Measurements from ENCODE around the gene DHCR7. TPM values are rescaled to one million over a fixed set of nuclear protein-coding genes. Genes with fewer than 3 reads are reported as not detected.

DHCR7 gene
- total and polyA plus RNA-seq, 3 experiments from 2014 or later = 19.6 to 42.8 (median 41.5) TPM

DNA sequence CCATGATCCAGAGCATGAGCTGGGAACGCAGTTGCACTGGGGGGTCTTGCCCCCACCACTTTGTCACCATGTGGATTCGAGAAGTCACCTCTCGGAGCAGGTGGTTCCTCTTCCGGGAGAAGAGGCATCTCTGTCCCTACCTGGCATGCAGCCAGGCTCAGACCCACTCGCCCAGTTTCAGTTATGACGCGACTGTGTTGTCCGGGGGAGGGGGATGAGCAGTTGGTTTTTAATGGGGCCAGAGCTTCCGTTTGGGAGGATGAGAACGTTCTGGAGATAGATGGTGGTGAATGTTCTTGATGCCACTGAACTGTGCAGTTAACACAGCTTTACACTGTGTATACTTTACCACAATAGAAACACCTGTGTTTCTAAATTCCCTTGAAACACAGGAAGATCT is 41.5 kb downstream of the DHCR7 start:
- peaks cover 0 to 4% (median 2%) of the 10 kb centered on the region in 5 donors for H3K9me3 Mint-ChIP-seq
- peaks cover 8 to 21% of the 10 kb centered on the region in 2 donors for H3K27me3 Mint-ChIP-seq
- no peaks in the 10 kb centered on the region for H3K4me1 ChIP-seq (ENCODE audit: insufficient read depth, low read length)
- no peaks in the 10 kb centered on the region for H3K36me3 ChIP-seq (ENCODE audit: insufficient read depth, low read length)
- no peaks in the 10 kb centered on the region for H3K9me3 ChIP-seq (ENCODE audit: low read length)
- no peak overlapping the region for H3K27ac Mint-ChIP-seq
- no peak for DNase-seq
- H3K4me3 ChIP-seq (ENCODE audit: low read length) = no peak overlapping the region
- POLR2A ChIA-PET = no interaction called here
- H3K4me3 Mint-ChIP-seq = no peak overlapping the region
- H3K27me3 ChIP-seq (ENCODE audit: insufficient read depth, low read length, poor library complexity, severe bottlenecking) = no peaks in the 10 kb centered on the region
- H3K36me3 Mint-ChIP-seq = no peaks in the 10 kb centered on the region
- H3K27ac ChIP-seq (ENCODE audit: low read depth, low read length) = no peak overlapping the region
- no peaks in the 10 kb centered on the region for H3K4me1 Mint-ChIP-seq
- CTCF ChIA-PET = no interaction called here

GRCh38 chr11:71404209-71404608 is 44.0 kb downstream of the DHCR7 start:
- ChIA-PET CTCF (no interaction called here), POLR2A (no interaction called here)

DNA sequence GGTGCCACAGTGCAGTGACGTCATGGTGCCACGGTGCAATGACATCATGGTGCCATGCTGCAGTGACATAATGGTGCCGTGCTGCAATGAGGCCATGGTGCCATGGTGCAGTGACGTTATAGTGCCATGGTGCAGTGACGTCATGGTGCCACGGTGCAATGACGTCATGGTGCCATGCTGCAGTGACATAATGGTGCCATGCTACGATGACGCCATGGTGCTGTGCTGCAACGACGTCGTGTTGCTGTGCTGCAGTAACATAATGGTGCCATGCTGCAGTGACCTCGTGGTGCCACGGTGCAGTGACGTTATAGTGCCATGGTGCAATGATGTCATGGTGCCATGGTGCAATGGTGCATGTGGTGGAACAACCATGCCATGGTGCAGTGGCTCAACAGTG is 45.3 kb downstream of the DHCR7 start:
- no peak for DNase-seq
- Histone ChIP-seq H3K36me3 (ENCODE audit: insufficient read depth, low read length) (no peaks in the 10 kb centered on the region), H3K4me3 (ENCODE audit: low read length) (no peak overlapping the region), H3K27me3 (ENCODE audit: insufficient read depth, low read length, poor library complexity, severe bottlenecking) (no peaks in the 10 kb centered on the region), H3K9me3 (ENCODE audit: low read length) (no peaks in the 10 kb centered on the region), H3K27ac (ENCODE audit: low read depth, low read length) (no peak overlapping the region), H3K4me1 (ENCODE audit: insufficient read depth, low read length) (no peaks in the 10 kb centered on the region)
- CTCF ChIA-PET = no interaction called here
- H3K4me3 Mint-ChIP-seq = no peak overlapping the region
- H3K9me3 Mint-ChIP-seq = peaks cover 0 to 4% (median 2%) of the 10 kb centered on the region in 5 donors
- H3K36me3 Mint-ChIP-seq = no peaks in the 10 kb centered on the region
- no peak overlapping the region for H3K27ac Mint-ChIP-seq
- H3K27me3 Mint-ChIP-seq = peaks cover 3 to 4% of the 10 kb centered on the region in 2 donors
- POLR2A ChIA-PET = no interaction called here
- no peaks in the 10 kb centered on the region for H3K4me1 Mint-ChIP-seq

More at GRCh38 chr11:71404209-71404608, 44.0 kb downstream of the DHCR7 start:
- no peaks in the 10 kb centered on the region for H3K4me1 ChIP-seq (ENCODE audit: insufficient read depth, low read length)
- peak overlapping the region in 1 of 8 donors; percentile 34 for H3K27ac Mint-ChIP-seq
- no peak overlapping the region for H3K4me3 Mint-ChIP-seq
- no peaks in the 10 kb centered on the region for H3K9me3 ChIP-seq (ENCODE audit: low read length)
- no peaks in the 10 kb centered on the region for H3K36me3 Mint-ChIP-seq
- no peak for DNase-seq
- no peaks in the 10 kb centered on the region for H3K27me3 ChIP-seq (ENCODE audit: insufficient read depth, low read length, poor library complexity, severe bottlenecking)
- no peaks in the 10 kb centered on the region for H3K4me1 Mint-ChIP-seq
- peaks cover 0 to 4% (median 2%) of the 10 kb centered on the region in 5 donors for H3K9me3 Mint-ChIP-seq
- H3K27me3 Mint-ChIP-seq = peaks cover 6 to 10% of the 10 kb centered on the region in 2 donors
- no peaks in the 10 kb centered on the region for H3K36me3 ChIP-seq (ENCODE audit: insufficient read depth, low read length)
- no peak overlapping the region for H3K4me3 ChIP-seq (ENCODE audit: low read length)
- no peak overlapping the region for H3K27ac ChIP-seq (ENCODE audit: low read depth, low read length)

GRCh38 chr11:71400216-71400615 is 48.0 kb downstream of the DHCR7 start:
- peaks cover 0 to 4% (median 2%) of the 10 kb centered on the region in 5 donors for H3K9me3 Mint-ChIP-seq
- no peaks in the 10 kb centered on the region for H3K9me3 ChIP-seq (ENCODE audit: low read length)
- H3K36me3 Mint-ChIP-seq = no peaks in the 10 kb centered on the region

DNA sequence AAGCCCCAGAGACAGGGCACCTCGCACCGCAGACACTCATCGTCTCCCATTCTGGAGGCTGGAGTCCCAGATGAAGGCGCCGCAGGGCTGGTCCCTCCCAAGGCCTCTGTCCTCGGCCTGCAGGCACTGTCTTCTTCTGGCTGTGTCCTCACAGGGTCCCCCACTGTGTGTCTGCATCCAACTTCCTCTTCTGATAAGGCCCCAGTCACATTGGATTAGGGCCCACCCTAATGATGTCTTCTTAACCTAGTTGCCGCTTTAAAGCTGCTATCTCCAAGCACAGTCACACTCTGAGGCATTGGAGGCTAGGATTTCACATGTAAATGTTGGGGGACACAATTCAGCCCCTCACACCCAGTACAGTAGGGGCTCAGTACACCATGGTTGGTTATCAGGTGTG is 48.9 kb downstream of the DHCR7 start:
- Mint-ChIP-seq H3K4me3 (no peak overlapping the region), H3K27me3 (peaks cover 0 to 4% of the 10 kb centered on the region in 2 donors)
- no peak overlapping the region for H3K4me3 ChIP-seq (ENCODE audit: low read length)

More at GRCh38 chr11:71400216-71400615, 48.0 kb downstream of the DHCR7 start:
- no peak for DNase-seq
- Mint-ChIP-seq H3K27ac (no peak overlapping the region), H3K27me3 (peaks cover 0 to 4% of the 10 kb centered on the region in 2 donors), H3K4me3 (no peak overlapping the region), H3K4me1 (no peaks in the 10 kb centered on the region)
- Histone ChIP-seq H3K27me3 (ENCODE audit: insufficient read depth, low read length, poor library complexity, severe bottlenecking) (no peaks in the 10 kb centered on the region), H3K4me1 (ENCODE audit: insufficient read depth, low read length) (no peaks in the 10 kb centered on the region), H3K27ac (ENCODE audit: low read depth, low read length) (no peak overlapping the region), H3K36me3 (ENCODE audit: insufficient read depth, low read length) (no peaks in the 10 kb centered on the region), H3K4me3 (ENCODE audit: low read length) (no peak overlapping the region)
- POLR2A ChIA-PET = no interaction called here
- CTCF ChIA-PET = no interaction called here

DNA sequence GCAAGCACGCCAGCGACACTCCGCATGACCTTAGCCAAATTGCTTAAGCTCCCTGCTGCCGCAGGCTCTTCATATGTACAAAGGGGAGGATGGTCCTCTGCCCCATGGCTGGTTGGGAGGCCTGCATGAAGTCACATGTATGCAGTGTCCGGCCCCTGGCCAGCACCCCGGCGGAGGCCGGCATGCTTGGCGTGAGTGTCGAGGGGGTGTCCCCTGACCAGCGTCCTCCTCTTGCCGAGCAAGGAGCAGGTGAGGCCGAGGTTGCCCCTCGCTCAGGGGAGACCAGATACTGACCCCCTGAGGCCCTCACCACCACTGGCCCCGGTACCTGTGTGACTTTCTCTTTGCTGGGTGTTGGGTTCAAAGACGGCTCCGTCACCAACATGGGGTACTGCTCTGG is 50.2 kb downstream of the DHCR7 start:
- H3K36me3 ChIP-seq (ENCODE audit: insufficient read depth, low read length) = no peaks in the 10 kb centered on the region
- H3K9me3 Mint-ChIP-seq = peaks cover 0 to under 1% (median 0%) of the 10 kb centered on the region in 5 donors
- no peaks in the 10 kb centered on the region for H3K27me3 ChIP-seq (ENCODE audit: insufficient read depth, low read length, poor library complexity, severe bottlenecking)
- H3K4me1 ChIP-seq (ENCODE audit: insufficient read depth, low read length) = no peaks in the 10 kb centered on the region
- peaks cover 0 to 6% of the 10 kb centered on the region in 2 donors for H3K27me3 Mint-ChIP-seq
- ChIA-PET POLR2A (no interaction called here), CTCF (no interaction called here)
- no peak overlapping the region for H3K27ac Mint-ChIP-seq
- H3K36me3 Mint-ChIP-seq = no peaks in the 10 kb centered on the region
- H3K4me3 ChIP-seq (ENCODE audit: low read length) = no peak overlapping the region
- DNase-seq = no peak
- H3K4me3 Mint-ChIP-seq = no peak overlapping the region
- H3K9me3 ChIP-seq (ENCODE audit: low read length) = no peaks in the 10 kb centered on the region
- H3K27ac ChIP-seq (ENCODE audit: low read depth, low read length) = no peak overlapping the region
- H3K4me1 Mint-ChIP-seq = no peaks in the 10 kb centered on the region

More for the DNA sequence above, 48.9 kb downstream of the DHCR7 start:
- POLR2A ChIA-PET = no interaction called here
- no peaks in the 10 kb centered on the region for H3K36me3 ChIP-seq (ENCODE audit: insufficient read depth, low read length)
- no peaks in the 10 kb centered on the region for H3K36me3 Mint-ChIP-seq
- peaks cover 0 to 4% (median 2%) of the 10 kb centered on the region in 5 donors for H3K9me3 Mint-ChIP-seq
- DNase-seq = no peak
- H3K9me3 ChIP-seq (ENCODE audit: low read length) = no peaks in the 10 kb centered on the region
- H3K27ac ChIP-seq (ENCODE audit: low read depth, low read length) = no peak overlapping the region
- H3K4me1 Mint-ChIP-seq = no peaks in the 10 kb centered on the region
- CTCF ChIA-PET = no interaction called here
- H3K27ac Mint-ChIP-seq = peak overlapping the region in 1 of 8 donors; percentile 74
- H3K4me1 ChIP-seq (ENCODE audit: insufficient read depth, low read length) = no peaks in the 10 kb centered on the region
- no peaks in the 10 kb centered on the region for H3K27me3 ChIP-seq (ENCODE audit: insufficient read depth, low read length, poor library complexity, severe bottlenecking)

GRCh38 chr11:71397331-71397860 is 50.8 kb downstream of the DHCR7 start:
- no peaks in the 10 kb centered on the region for H3K36me3 Mint-ChIP-seq
- no peaks in the 10 kb centered on the region for H3K9me3 ChIP-seq (ENCODE audit: low read length)
- H3K9me3 Mint-ChIP-seq = no peaks in the 10 kb centered on the region
- H3K27ac ChIP-seq (ENCODE audit: low read depth, low read length) = no peak overlapping the region
- no peak for DNase-seq
- no peak overlapping the region for H3K4me3 Mint-ChIP-seq
- H3K27me3 ChIP-seq (ENCODE audit: insufficient read depth, low read length, poor library complexity, severe bottlenecking) = no peaks in the 10 kb centered on the region
- CTCF ChIA-PET = no interaction called here
- H3K4me1 ChIP-seq (ENCODE audit: insufficient read depth, low read length) = no peaks in the 10 kb centered on the region
- H3K4me1 Mint-ChIP-seq = no peaks in the 10 kb centered on the region
- H3K36me3 ChIP-seq (ENCODE audit: insufficient read depth, low read length) = no peaks in the 10 kb centered on the region
- H3K4me3 ChIP-seq (ENCODE audit: low read length) = no peak overlapping the region
- POLR2A ChIA-PET = no interaction called here
- H3K27me3 Mint-ChIP-seq = peaks cover 0 to 6% of the 10 kb centered on the region in 2 donors
- peak overlapping the region in 1 of 8 donors; percentile 37 for H3K27ac Mint-ChIP-seq

- H3K27ac Mint-ChIP-seq = no peak overlapping the region
- H3K9me3 Mint-ChIP-seq = no peaks in the 10 kb centered on the region
- no peak for DNase-seq
- Histone ChIP-seq H3K4me3 (ENCODE audit: low read length) (no peak overlapping the region), H3K27ac (ENCODE audit: low read depth, low read length) (no peak overlapping the region), H3K27me3 (ENCODE audit: insufficient read depth, low read length, poor library complexity, severe bottlenecking) (no peaks in the 10 kb centered on the region), H3K4me1 (ENCODE audit: insufficient read depth, low read length) (no peaks in the 10 kb centered on the region), H3K36me3 (ENCODE audit: insufficient read depth, low read length) (no peaks in the 10 kb centered on the region), H3K9me3 (ENCODE audit: low read length) (no peaks in the 10 kb centered on the region)
- peaks cover 0 to 7% of the 10 kb centered on the region in 2 donors for H3K27me3 Mint-ChIP-seq
- POLR2A ChIA-PET = no interaction called here
- CTCF ChIA-PET = no interaction called here
- no peaks in the 10 kb centered on the region for H3K4me1 Mint-ChIP-seq
- H3K4me3 Mint-ChIP-seq = no peak overlapping the region
- no peaks in the 10 kb centered on the region for H3K36me3 Mint-ChIP-seq
These were observed 51.6 kb downstream of the DHCR7 start for GRCh38 chr11:71396548-71397123.

All from CD8-positive, alpha-beta memory T cell (primary cell).